ENCODE measurements around the gene ERC2. TPM values are rescaled to one million over a fixed set of nuclear protein-coding genes. Genes with fewer than 3 reads are reported as not detected.

ERC2 gene
- total and polyA plus RNA-seq, 2 of the 13 experiments (the other 11 are each of a cell fraction or from before 2014, with no cell fraction given) = 0.16 to 0.22 TPM

GRCh38 chr3:55558316-55558715, 910.0 kb downstream of the ERC2 start (continued):
- no peak for TF ChIP-seq ZNF282 (IDR thresholded peaks at IDR 0.05; ENCODE audit: partially characterized antibody)
- no peak for TF ChIP-seq ZNF260 (CRISPR knock-in tag; IDR thresholded peaks at IDR 0.05; ENCODE audit: borderline replicate concordance, low read depth)
- no peak for TF ChIP-seq CREM (IDR thresholded peaks at IDR 0.05)
- no peak for TF ChIP-seq CREM (CRISPR knock-in tag; IDR thresholded peaks at IDR 0.05)
- TF ChIP-seq RELA (CRISPR knock-in tag; IDR thresholded peaks at IDR 0.05) = no peak
- TF ChIP-seq STAT6 (CRISPR knock-in tag; IDR thresholded peaks at IDR 0.05; ENCODE audit: borderline replicate concordance) = no peak

- Histone ChIP-seq H4K20me1 (ENCODE audit: insufficient read depth, low read length) (no peaks in the 10 kb centered on the region), H2AFZ (ENCODE audit: low read length) (no peak overlapping the region)
- TF ChIP-seq ZBTB39 (CRISPR knock-in tag; IDR thresholded peaks at IDR 0.05) (no peak), FOXJ3 (CRISPR knock-in tag; IDR thresholded peaks at IDR 0.05; ENCODE audit: borderline replicate concordance) (no peak), ZNF367 (CRISPR knock-in tag; IDR thresholded peaks at IDR 0.05; ENCODE audit: borderline replicate concordance) (no peak), ZBTB42 (CRISPR knock-in tag; IDR thresholded peaks at IDR 0.05) (no peak), ZMYM2 (CRISPR knock-in tag; IDR thresholded peaks at IDR 0.05) (no peak), NFRKB (IDR thresholded peaks at IDR 0.05) (no peak), SOX6 (IDR thresholded peaks at IDR 0.05) (no peak), SOX6 (CRISPR knock-in tag; IDR thresholded peaks at IDR 0.05) (no peak), DNMT3B (CRISPR knock-in tag; conservative IDR thresholded peaks at IDR 0.05) (no peak), STAT6 (CRISPR knock-in tag; IDR thresholded peaks at IDR 0.05; ENCODE audit: borderline replicate concordance) (no peak)
These were observed 910.7 kb downstream of the ERC2 start for GRCh38 chr3:55557549-55557948.

More at GRCh38 chr3:55557549-55557948, 910.7 kb downstream of the ERC2 start:
- Histone ChIP-seq H3K9ac (ENCODE audit: insufficient read depth, low read depth, low read length) (no peak overlapping the region), H3K27me3 (ENCODE audit: control insufficient read depth in 1 of 2, insufficient read depth in 2 of 2, low read length in 2 of 2) (no peaks in the 10 kb centered on the region), H3K36me3 (replicated peaks in 1 of 2; ENCODE audit: control insufficient read depth in 1 of 2, insufficient read depth in 2 of 2, low read length in 2 of 2) (no peaks in the 10 kb centered on the region), H3K79me2 (ENCODE audit: insufficient read depth, low read length) (no peaks in the 10 kb centered on the region), H3K4me2 (ENCODE audit: low read depth, low read length) (no peak overlapping the region), H3K4me3 (replicated peaks in 1 of 3; ENCODE audit: insufficient read depth in 1 of 3, low read depth in 2 of 3, low read length in 3 of 3) (no peak overlapping the region), H3K4me1 (ENCODE audit: insufficient read depth, low read length) (no peaks in the 10 kb centered on the region), H3K9me3 (ENCODE audit: low read length) (no peaks in the 10 kb centered on the region), H3K27ac (ENCODE audit: extremely low read length, insufficient read depth, low read length) (no peak overlapping the region)
- ATAC-seq = no peak
- intact Hi-C loops (cut with micrococcal nuclease; ENCODE audit: unreplicated experiment) (no loop called here), in situ Hi-C loops (cut with HindIII; ENCODE audit: extremely low pct_ligation_motif_present, low pct_unique_long_range_greater_than_20kb) (no loop called here)
- no peak for DNase-seq (ENCODE audit: low spot score)
- CTCF ChIA-PET (ENCODE audit: low intra/inter-chr PET ratio, low total read pairs) = no interaction called here
- POLR2A ChIA-PET = no interaction called here
- no peak for FAIRE-seq
- 0% methylated on average over 1 of the region's 1 CpG for WGBS (ENCODE audit: low lambda C conversion rate)
- BruUV-seq (replicated peaks) = no TSS peak
